ENCODE results near the gene RRP1.

The RRP1 gene

DNA sequence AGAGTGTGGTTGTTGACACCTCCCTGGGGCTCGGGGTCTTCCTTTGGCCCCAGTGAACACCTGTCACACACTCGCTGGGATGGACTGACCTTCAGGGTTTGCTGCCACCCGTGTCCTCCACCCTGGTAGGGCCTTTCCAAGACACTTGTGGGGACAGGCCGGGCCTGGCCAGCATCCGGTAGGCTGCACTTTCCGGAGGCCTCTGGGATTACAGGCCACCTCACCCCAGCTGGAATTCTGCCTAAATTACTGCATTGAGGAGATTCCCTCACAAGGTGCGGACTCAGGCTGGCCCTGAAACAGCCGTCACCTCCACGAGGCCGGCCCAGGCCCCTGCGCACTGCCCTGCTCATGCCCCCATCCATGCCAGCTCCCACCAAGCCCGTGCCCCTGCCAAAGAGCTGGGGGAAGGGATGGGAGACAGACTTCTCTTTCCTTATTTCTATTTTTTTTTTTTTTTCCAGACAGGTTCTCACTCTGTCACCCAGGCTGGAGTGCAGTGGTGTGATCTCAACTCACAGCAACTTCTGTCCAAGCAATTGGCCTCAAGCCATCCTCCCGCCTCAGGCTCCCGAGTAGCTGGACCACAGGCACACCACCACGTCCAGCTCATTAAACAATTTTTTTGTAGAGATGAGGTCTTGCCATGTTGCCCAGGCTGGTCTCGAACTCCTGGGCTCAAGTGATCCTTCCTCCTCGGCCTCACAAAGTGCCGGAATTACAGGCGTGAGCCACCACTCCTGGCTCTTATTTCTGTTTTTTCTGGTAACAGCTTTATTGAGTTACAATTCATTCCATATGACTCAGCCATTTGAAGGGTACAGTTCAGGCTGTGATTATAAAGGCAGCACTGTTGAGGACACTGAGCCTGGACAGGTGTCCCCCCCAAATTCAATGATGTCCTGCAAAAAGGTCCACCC is 24.5 kb upstream of the RRP1 start:
- DNase-seq (ENCODE audit: low read depth, low spot score) = peak; percentile 41
- in situ Hi-C loops (cut with HindIII; ENCODE audit: low sequenced_read_pairs) = no loop called here
- no peak overlapping the region for H3K4me3 ChIP-seq (ENCODE audit: low read depth, low read length)
- TF ChIP-seq, protein P1, sequence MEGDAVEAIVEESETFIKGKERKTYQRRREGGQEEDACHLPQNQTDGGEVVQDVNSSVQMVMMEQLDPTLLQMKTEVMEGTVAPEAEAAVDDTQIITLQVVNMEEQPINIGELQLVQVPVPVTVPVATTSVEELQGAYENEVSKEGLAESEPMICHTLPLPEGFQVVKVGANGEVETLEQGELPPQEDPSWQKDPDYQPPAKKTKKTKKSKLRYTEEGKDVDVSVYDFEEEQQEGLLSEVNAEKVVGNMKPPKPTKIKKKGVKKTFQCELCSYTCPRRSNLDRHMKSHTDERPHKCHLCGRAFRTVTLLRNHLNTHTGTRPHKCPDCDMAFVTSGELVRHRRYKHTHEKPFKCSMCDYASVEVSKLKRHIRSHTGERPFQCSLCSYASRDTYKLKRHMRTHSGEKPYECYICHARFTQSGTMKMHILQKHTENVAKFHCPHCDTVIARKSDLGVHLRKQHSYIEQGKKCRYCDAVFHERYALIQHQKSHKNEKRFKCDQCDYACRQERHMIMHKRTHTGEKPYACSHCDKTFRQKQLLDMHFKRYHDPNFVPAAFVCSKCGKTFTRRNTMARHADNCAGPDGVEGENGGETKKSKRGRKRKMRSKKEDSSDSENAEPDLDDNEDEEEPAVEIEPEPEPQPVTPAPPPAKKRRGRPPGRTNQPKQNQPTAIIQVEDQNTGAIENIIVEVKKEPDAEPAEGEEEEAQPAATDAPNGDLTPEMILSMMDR (IDR thresholded peaks at IDR 0.05; ENCODE audit: low read depth, low read length) = no peak

DNA sequence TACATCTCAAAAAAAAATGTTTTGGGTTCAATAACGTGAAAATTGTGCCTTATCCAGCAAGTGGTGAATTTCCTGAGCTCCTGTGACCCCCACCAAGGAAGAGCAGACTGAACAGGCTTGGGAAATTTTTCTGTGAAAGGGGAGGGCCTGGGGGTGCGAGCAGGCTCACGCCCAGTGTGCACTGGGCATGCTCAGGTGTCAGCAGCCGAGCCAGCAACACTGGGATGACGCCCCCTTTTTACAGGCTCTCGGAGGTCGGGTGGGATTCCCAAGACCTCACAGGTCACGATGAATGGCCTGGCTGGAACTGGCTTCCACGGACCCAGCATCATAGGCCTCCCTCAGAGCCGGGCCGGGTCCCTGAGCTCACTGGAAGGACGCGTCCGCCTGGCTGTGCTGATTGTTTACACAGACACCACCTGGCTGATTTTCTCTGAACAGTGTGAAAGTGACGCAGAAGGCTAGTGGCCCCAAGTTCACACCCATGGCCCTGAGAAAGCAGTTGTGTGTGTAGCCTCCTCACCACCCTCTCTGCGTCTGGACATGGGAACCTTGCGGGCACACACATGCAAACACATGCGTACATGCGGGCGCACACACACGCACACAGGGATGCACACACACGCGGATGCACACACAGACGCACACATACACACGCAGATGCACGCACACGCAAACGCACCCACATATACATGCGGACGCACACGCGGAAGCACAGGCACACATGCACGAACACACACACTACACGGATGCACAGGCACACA is 22.5 kb upstream of the RRP1 start:
- H3K4me3 ChIP-seq (ENCODE audit: low read depth, low read length) = no peak overlapping the region

DNA sequence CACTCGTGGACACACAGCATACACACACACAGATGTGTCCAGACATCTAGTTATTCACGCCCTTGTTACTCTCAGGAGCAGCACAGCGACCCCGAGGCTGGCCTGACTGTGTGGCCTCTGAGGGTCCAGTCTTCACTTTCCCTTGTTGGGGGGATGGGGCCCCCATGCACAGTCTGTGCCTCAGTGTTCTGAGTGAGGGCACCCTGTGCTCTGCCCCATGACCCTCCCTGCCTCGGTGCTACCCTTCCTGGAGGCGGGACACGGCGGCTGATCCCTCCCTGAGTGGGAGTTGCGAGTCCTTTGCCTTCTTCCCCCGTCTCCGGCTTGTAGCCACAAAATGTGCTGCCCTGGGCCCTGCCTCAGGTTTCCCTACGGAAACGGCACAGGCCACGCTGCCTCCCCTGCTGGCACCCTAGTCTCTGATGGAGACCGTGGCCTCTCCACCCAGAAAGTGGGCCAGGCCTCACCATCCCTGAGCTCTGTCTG is 21.8 kb upstream of the RRP1 start:
- TF ChIP-seq, protein P1 (IDR thresholded peaks at IDR 0.05; ENCODE audit: low read depth, low read length) = no peak
- in situ Hi-C loops (cut with HindIII; ENCODE audit: low sequenced_read_pairs) = no loop called here
- no peak overlapping the region for H3K4me3 ChIP-seq (ENCODE audit: low read depth, low read length)
- no peak for DNase-seq (ENCODE audit: low read depth, low spot score)

More for the DNA sequence above, 22.5 kb upstream of the RRP1 start:
- TF ChIP-seq, protein P1 (IDR thresholded peaks at IDR 0.05; ENCODE audit: low read depth, low read length) = no peak
- DNase-seq (ENCODE audit: low read depth, low spot score) = no peak
- in situ Hi-C loops (cut with HindIII; ENCODE audit: low sequenced_read_pairs) = no loop called here

DNA sequence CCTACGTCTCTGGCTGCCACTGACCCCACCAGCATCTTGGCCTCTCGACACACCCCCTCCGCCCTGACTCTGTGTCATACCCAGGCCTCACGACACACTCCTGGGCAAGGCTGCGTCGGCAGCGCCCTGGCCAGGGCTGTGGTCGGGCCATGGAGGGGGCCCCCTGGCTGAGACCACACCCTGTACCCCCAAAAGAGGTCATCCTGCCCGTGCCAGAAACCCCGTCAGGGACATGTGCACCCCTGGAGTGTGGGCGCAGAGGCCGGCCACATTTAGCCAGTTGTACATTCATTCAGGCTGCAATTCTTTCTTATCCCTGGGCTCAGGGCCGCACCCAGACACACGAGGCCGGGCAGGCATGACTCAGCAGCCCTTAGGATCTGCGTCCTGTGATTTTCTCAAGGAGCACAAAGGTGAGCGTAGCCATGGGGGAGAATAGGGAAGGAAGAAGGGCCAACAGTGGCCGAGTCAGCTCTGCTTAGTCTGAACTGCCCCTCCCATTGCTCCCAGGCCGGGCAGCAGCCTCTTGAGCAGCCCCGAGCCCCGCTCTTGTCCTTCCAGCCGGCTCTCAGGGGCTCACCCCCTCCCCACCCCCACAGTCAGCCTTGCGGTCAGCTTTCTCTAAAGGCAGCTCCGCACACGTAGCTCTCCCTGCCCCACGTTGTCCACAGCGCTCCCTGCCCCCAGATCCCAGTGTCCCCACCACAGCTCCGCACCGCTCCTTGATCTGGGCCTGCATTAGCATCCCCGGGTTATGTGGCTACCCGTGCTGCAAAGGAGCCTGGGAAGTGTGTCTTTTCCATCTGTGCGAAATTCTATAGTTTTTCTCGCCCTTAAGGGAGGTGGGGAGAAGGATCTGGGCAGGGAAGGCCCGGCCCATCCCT is 21.2 kb upstream of the RRP1 start:
- in situ Hi-C loops (cut with HindIII; ENCODE audit: low sequenced_read_pairs) = no loop called here

DNA sequence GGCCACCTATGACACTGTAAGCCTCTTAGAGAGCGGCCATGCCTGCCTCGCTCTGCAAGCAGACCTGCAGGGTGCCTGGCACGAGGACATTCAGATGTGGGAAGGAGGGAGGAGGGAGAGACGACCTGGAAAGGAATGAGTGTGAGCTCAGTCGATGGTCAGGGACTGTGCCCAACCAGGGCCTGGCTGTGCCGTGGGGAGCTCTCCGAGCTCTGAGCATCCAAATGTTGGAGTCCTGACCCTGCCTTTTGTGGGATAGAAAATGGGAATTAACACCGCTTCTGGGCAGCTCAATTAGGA is 20.6 kb upstream of the RRP1 start:
- in situ Hi-C loops (cut with HindIII; ENCODE audit: low sequenced_read_pairs) = no loop called here
- TF ChIP-seq, protein P1 (IDR thresholded peaks at IDR 0.05; ENCODE audit: low read depth, low read length) = no peak
- no peak for DNase-seq (ENCODE audit: low read depth, low spot score)
- H3K4me3 ChIP-seq (ENCODE audit: low read depth, low read length) = no peak overlapping the region

More for the DNA sequence above, 21.2 kb upstream of the RRP1 start:
- TF ChIP-seq, protein P1 (IDR thresholded peaks at IDR 0.05; ENCODE audit: low read depth, low read length) = no peak
- peak; percentile 79 for DNase-seq (ENCODE audit: low read depth, low spot score)
- H3K4me3 ChIP-seq (ENCODE audit: low read depth, low read length) = no peak overlapping the region
